GM19463 (cell line): ENCODE measurements around the gene GRIN2A.

ENCODE experiments used
- ATAC-seq: cut with Tn5 transposase; IDR thresholded peaks from one replicate; pipeline ENCODE4 v1.9.1; 2021; ENCODE audit warnings: mild to moderate bottlenecking, moderate library complexity; ENCODE audit not compliant: unreplicated experiment

The GRIN2A gene

GRCh38 chr16:10137341-10137740 is 44.9 kb downstream of the GRIN2A start:
- ATAC-seq, result no peak

DNA sequence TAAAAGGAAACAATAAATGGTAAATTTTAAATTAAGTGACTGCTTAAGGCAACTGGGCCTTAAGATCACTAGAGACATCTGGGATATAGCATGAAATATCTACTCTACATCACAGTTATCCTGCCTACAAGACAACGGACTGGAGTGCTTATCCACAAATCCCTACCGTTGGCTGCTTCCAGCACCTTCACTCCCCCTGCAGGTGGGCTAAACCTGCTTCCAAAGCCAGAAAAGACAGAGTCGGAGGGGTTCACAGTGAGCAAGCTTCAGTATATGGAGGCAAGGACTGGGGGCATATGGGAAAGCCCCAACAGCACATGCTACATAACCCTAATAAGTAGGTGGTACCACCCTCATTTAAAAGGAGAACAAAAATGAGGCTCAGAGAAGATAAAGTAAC is 45.3 kb downstream of the GRIN2A start:
- ATAC-seq, result no peak

DNA sequence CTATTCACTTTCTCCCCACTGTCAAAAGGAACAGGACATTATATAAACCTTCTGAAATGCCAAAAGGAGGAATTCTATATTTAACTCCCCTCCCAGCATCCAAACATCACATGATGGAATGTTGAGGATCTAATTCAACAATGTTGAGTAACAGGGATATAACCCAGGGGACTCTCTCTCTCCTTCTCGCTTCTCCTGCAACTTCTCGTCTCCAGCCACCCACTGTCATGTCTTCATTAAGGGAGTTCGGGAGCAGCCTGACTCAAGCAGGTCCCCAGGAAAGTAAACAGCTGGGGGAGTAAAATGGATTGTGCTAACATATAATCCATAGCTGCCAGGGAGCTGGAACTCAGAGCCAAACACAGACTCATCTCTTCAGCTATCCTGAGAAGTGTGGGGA is 51.7 kb downstream of the GRIN2A start:
- ATAC-seq, result no peak

GRCh38 chr16:10128397-10129258 is 53.6 kb downstream of the GRIN2A start:
- ATAC-seq, result no peak

GRCh38 chr16:10126686-10127085 is 55.5 kb downstream of the GRIN2A start:
- no peak for ATAC-seq

- ATAC-seq, result no peak
Observed at GRCh38 chr16:10123141-10123540, 59.1 kb downstream of the GRIN2A start.

- no peak for ATAC-seq
Observed at GRCh38 chr16:10122546-10122945, 59.7 kb downstream of the GRIN2A start.

DNA sequence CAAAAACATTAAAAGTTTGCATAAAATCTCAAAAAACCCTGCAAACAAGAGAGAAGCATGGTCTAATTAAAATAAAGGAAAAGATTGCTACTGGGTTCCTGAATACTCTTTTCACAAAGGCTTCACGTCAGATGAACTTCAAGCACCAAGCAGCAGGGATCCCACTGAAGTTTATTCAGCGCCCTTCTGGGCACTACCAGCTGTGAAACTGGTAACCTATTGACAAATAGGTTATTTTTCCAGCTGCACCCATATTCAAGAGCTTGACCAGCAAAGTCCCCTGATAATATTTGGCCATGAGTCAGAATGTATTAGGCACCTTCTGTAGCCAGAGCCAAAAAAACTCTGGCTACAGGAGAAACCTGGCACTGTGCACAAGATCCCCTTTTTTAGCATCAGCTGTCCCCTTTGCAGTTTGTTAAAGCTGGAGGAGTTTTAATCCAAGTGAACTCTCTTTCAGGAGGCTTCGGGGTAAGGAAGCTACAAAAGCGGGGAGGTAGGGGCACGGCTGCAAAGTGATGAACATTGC is 60.3 kb downstream of the GRIN2A start:
- ATAC-seq, result no peak

DNA sequence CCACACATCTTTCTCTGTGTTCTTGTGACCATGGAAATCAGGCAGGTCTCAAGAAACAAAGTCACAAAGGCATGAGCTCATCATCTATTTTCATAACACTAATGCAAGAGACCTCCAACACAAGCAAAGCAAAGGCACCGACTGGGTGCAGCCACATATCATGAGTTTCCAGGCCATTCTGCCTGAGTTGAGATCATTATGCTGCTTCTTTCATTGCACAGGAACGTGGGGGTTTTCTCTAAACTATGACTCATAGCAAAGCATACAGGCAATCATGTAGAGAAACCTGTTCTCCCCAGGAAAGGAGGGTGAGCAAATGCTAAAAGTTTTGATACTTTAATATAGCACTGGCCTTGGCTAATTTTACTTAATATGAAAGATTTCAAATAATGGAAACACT is 60.7 kb downstream of the GRIN2A start:
- no peak for ATAC-seq

- ATAC-seq, result no peak
Observed at GRCh38 chr16:10120953-10121352, 61.3 kb downstream of the GRIN2A start.

DNA sequence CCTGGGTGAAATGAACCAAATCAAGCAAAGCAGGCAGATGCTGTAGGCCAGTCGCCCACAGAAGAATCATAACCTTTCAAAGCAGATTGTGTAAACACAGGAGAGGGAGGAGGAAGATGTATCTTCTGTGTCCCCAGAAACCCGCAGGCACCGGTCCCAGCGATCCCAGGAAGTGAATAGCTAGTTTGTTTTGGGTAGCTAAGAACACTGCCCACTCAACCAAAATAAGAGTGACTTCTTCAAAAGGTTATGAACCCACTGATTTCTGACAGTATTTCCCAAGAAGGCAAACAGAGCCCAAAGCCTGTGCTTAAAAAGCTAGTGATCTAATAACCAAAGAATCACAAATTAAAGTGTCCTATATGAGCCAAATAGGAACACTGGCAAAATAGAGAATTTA is 67.8 kb downstream of the GRIN2A start:
- ATAC-seq, result no peak

DNA sequence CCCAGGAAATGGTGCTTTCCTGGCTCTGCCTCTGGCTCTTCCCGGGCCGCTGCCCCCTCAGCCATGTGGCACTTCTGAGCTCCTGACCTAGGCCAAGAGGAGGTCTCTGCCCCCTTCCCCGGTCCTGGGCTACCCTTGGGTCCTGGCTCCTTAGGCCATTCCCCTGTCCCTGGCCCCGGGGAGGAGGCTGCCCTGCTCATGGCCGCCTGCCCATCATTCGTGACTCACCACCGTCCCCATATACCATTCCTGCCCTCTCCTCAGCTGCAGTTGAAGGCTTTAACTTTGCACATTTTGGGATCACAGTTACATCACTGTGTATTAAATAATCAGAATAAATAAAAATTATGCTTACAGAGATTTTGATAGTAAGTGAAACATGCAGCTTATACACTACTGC is 69.0 kb downstream of the GRIN2A start:
- ATAC-seq, result no peak

DNA sequence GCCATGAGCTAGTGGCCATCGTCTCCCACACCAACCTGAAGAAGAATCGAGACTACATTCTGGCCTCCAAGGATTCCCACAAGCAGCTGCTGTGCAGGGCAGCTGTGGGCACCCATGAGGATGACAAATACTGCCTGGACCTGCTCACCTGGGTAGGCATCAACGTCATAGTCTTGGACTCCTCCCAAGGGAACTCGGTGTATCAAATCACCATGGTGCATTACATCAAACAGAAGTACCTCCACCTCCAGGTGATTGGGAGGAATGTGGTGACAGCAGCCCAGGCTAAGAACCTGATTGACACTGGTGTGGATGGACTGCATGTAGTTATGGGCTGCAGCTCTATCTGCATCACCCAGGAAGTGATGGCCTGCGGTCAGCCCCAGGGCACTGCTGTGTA is 70.2 kb downstream of the GRIN2A start:
- no peak for ATAC-seq

DNA sequence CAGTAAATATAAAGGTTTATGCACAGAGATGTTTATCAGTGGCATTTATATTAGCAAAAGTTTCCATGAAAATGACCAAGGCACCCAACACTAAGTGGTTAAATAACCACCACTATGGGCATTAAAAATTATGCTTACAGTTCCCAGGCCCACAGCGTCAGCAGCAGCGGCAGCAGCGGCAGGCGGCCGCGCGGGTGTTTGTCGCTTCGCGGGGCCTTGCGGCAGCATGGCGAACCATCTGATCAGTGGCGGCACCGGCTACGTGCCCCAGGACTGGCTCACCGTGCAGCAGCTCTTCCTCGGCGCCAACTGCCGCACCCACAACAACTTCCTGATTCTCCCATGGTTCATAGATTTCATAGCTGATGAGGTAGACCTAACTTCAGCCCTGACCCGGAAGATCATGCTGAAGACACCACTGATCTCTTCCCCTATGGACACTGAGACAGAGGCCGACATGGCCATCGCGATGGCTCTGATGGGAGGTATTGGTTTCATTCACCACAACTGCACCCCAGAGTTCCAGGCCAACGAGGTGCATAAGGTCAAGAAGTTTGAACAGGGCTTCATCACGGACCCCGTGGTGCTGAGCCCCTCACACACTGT is 71.0 kb downstream of the GRIN2A start:
- ATAC-seq, result no peak

GRCh38 chr16:10110552-10110951 is 71.7 kb downstream of the GRIN2A start:
- ATAC-seq, result no peak

GRCh38 chr16:10107081-10107480 is 75.1 kb downstream of the GRIN2A start:
- ATAC-seq, result no peak

GRCh38 chr16:10103700-10104099 is 78.5 kb downstream of the GRIN2A start:
- no peak for ATAC-seq

DNA sequence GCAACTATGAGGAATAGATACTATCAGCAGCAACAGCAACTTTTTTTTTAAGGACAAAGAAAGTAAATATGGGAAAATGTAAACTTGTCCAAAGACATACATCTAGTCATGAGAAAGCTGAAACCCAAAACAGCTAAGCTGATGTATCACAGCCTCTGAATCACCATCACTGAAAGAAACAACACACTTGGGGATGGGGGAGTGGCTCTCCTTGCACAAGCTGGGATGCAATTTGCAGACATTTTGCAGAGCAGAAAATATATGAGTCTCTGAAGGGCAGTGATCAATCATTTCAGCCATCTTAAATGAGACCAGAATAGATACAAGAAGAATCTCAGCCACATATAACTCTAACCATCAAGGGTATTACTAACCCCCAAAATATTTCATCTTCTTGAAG is 79.1 kb downstream of the GRIN2A start:
- ATAC-seq, result no peak

GRCh38 chr16:10100829-10101228 is 81.4 kb downstream of the GRIN2A start:
- ATAC-seq, result no peak

- no peak for ATAC-seq
Observed at GRCh38 chr16:10098991-10099390, 83.2 kb downstream of the GRIN2A start.

DNA sequence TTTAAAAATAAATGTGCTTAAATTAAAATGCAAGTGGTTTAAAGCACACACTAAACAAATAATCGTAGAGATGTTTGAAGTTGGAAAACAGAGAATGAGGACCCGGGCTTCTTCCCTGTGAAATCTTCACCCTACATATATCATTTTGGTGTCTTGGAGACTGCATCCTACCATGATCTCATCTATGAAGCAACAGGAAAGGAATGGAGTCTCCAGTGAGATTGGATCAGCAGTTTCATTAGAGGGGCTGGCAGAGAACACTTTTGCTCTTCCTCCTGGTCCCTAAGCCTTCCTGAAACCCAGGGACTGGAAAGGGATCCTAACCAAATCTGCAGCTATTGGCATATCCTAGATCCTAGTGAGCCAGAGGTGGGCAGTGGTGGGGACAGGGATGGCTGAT is 85.0 kb downstream of the GRIN2A start:
- no peak for ATAC-seq

- no peak for ATAC-seq
Observed at GRCh38 chr16:10093576-10093975, 88.7 kb downstream of the GRIN2A start.
